Right lobe of liver (tissue), 6 donors: Measurements from ENCODE around the gene SEMA3B. TPM values are rescaled to one million over a fixed set of nuclear protein-coding genes. Genes with fewer than 3 reads are reported as not detected.
"Not testable (repeated sequence)": the region's sequence is repeated elsewhere in the genome, so short reads cannot be mapped to it uniquely, and the experiment has no call there.

Experiments
- ATAC-seq, 4 donors: fragments of 200-7000 bp; cut with Tn5 transposase; one replicate each; pipeline ENCODE4 v1.9.1; 2020; ENCODE audit warnings: mild to moderate bottlenecking in 4 of 4, moderate library complexity in 4 of 4
- DNase-seq, 3 donors: peaks; one replicate each; pipeline ENCODE4 v3.0.0-alpha.2; 2020
- H3K27ac ChIP-seq, 3 donors: fragments of 200-600 bp; one replicate each; pipeline ENCODE4 v1.8.0; 2022
- H3K27me3 ChIP-seq, 2 donors: fragments of 200-600 bp; one replicate each; pipeline ENCODE4 v1.8.0; 2022
- H3K36me3 ChIP-seq, 4 donors: fragments of 200-600 bp; sonication (generic) in 1 of 4; one replicate each; pipeline versions ENCODE4 v1.5.1 to v1.8.0; 2017 to 2022; ENCODE audit warnings: control low read depth in 1 of 4
- H3K4me1 ChIP-seq, 4 donors: fragments of 200-600 bp; sonication (generic) in 1 of 4; one replicate each; pipeline versions ENCODE4 v1.5.1 to v1.8.0; 2017 to 2022; ENCODE audit warnings: control low read depth in 1 of 4
- H3K4me3 ChIP-seq, 3 donors: fragments of 200-600 bp; one replicate each; pipeline ENCODE4 v1.8.0; 2022
- H3K9me3 ChIP-seq, 4 donors: fragments of 200-600 bp; sonication (generic) in 1 of 4; one replicate each; pipeline versions ENCODE4 v1.5.1 to v1.8.0; 2017 to 2022; ENCODE audit warnings: control low read depth in 1 of 4
- POLR2A ChIP-seq: fragments of 450-650 bp; IDR thresholded peaks from one replicate; pipeline ENCODE4 v1.6.1; 2017; ENCODE audit warnings: antibody characterized with exemption, mild to moderate bottlenecking
- WGBS: methylation state at CpG from one replicate; pipeline ENCODE4 v1.1.6; 2018; ENCODE audit warnings: low coverage, low lambda C conversion rate; ENCODE audit not compliant: insufficient coverage; ENCODE audit errors: missing lambda C conversion rate; 5-methylcytosine and 5-hydroxymethylcytosine counted together
- intact Hi-C, 2 donors: fragments of 100-400 bp; cut with DNase I; formaldehyde crosslinking; loops; one replicate each; pipeline versions ENCODE4 v1.11.2 to v1.14.1; 2022
- total RNA-seq, 6 experiments: library from RNA; depleted of rRNA in 2 of 6; stranded (reverse); fragments of >200 nt in 2 of 6; fragmentation: NEBNext Ultra II Directional in 3 of 6; extraction: Animal tissue kit (Norgen Biotek cat#: 25700) in 3 of 6; gene quantifications; one replicate each; pipeline versions ENCODE4 v1.1.0 to v1.2.4, GENCODE V29; 2016 to 2023
- TF ChIP-seq, protein P1 (sequence below), 4 donors: fragments of 200-600 bp in 3 of 4; fragments of 450-650 bp in 1 of 4; IDR thresholded peaks; one replicate each; pipeline versions ENCODE4 v1.5.1 to v1.8.0; 2016 to 2022; ENCODE audit warnings: antibody characterized with exemption in 4 of 4, mild to moderate bottlenecking in 2 of 4
- donor health status: DM: no; HTN: yes; CAD: no.
- donor health status: DM: no; HTN: no; CAD: no.
- donor health status: DM: no; HTN: no; CAD: no.
- donor health status: DM: no; HTN: yes; CAD: no.
- donor health status: DM: no; HTN: yes; CAD: no.

Gene SEMA3B
- total RNA-seq, 6 experiments from 2014 or later: 1.7 to 4.5 (median 2.6) TPM

DNA sequence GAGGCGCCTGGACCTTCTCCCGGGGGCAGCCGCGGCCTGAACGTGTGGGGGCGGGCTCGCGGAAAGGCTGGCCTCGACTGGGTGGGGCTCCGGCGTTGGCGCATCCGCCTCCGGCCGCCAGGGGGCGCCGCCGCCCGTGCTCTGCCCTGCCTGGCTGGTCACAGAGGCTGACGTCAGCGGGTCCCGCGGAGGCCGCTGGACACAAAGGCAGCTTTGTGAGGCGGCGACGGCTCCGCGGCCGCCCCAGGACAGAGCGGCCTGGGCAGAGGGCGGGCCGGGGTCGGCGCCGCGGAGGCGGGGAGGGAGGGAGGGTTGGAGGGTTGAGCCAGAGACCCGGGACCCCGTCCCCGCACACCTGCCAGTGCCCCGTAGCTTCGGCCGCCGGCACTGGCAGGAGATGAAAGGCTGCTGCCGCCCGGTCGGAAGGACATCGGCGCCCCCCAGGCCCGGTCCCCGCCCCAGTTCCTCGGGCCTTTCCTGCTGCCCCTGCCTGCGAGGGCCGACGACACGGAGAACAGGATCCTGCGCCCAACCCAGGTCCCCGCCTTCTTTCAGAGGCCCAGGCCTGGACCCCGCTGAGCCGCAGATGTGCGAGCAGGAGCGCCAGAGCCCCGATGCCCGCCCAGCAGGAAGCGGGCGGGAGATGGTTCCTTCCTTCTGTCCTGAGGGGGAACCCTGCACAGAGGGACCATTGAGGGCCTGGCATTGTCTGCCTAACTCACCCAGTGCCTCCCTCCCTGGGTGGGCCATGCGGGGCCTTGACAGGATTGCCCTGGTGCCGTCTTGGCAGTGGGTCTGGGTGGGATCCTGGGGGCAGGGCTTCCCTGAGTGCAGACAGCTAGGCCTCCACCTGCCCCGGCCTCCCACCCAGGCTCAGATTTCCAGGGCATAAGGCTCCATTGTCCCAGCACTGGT, 8.7 kb upstream of the SEMA3B start:
- TF ChIP-seq, protein P1, sequence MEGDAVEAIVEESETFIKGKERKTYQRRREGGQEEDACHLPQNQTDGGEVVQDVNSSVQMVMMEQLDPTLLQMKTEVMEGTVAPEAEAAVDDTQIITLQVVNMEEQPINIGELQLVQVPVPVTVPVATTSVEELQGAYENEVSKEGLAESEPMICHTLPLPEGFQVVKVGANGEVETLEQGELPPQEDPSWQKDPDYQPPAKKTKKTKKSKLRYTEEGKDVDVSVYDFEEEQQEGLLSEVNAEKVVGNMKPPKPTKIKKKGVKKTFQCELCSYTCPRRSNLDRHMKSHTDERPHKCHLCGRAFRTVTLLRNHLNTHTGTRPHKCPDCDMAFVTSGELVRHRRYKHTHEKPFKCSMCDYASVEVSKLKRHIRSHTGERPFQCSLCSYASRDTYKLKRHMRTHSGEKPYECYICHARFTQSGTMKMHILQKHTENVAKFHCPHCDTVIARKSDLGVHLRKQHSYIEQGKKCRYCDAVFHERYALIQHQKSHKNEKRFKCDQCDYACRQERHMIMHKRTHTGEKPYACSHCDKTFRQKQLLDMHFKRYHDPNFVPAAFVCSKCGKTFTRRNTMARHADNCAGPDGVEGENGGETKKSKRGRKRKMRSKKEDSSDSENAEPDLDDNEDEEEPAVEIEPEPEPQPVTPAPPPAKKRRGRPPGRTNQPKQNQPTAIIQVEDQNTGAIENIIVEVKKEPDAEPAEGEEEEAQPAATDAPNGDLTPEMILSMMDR (IDR thresholded peaks at IDR 0.05): peak; percentile 97 to 99 (median 98)
- TF ChIP-seq POLR2A: peak; percentile 69
- Histone ChIP-seq H3K36me3 (peaks cover 0 to 24% (median 18%) of the 10 kb centered on the region in 4 donors), H3K4me3 (peak overlapping the region; percentile 52 to 60 (median 56)), H3K9me3 (no peaks in the 10 kb centered on the region), H3K4me1 (peaks cover 0 to 13% (median 2%) of the 10 kb centered on the region in 4 donors), H3K27ac (peak overlapping the region; percentile 91 to 95 (median 95)), H3K27me3 (no peaks in the 10 kb centered on the region)
- WGBS: no CpG with 5 or more reads among the region's 70 CpGs
- ATAC-seq (peak; percentile 83 to 96 (median 90)), DNase-seq (peak; percentile 94 to 96 (median 95))
- intact Hi-C loops: loop anchor here in 1 of 2 donors (10.0 kb wide), 1 partner anchor 135 kb away; no protein-coding TSS in a partner anchor

DNA sequence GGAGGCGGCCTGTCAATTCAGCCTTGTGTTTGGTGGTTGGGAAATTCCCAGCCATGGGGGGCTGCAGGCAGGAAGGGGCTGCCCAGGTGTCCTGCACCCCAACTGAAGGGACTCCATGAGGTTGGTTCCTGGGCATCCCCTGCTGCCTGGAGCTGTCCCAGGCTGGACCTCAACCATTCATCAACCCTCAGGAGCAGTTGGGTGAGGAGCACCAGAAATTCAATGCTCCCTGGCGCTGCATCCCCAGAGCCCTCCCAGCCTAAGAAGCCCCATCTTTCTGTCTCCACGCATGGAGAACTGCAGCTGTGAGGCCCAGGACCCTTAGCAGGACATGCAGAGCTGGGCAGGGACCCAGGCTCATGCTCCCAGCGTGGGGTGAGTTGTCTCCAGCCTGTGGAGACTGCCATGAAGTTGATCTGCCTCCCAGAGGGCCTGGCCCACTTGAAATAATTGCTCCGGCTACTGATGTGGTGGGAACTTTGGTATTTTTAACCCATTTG, 8.0 kb upstream of the SEMA3B start:
- TF ChIP-seq POLR2A: no peak
- TF ChIP-seq, protein P1 (IDR thresholded peaks at IDR 0.05): no peak
- Histone ChIP-seq H3K36me3 (peaks cover 0 to 23% (median 17%) of the 10 kb centered on the region in 4 donors), H3K4me3 (no peak overlapping the region), H3K27ac (peak overlapping the region; percentile 91 to 95 (median 95)), H3K9me3 (no peaks in the 10 kb centered on the region), H3K27me3 (no peaks in the 10 kb centered on the region), H3K4me1 (peaks cover 0 to 10% (median 0%) of the 10 kb centered on the region in 4 donors)
- ATAC-seq (no peak), DNase-seq (no peak)
- intact Hi-C loops: loop anchor here in 1 of 2 donors (10.0 kb wide), 1 partner anchor 136 kb away; no protein-coding TSS in a partner anchor
- no CpG with 5 or more reads among the region's 5 CpGs for WGBS

- H3K27me3 ChIP-seq: no peaks in the 10 kb centered on the region
- TF ChIP-seq POLR2A: no peak
- TF ChIP-seq, protein P1 (IDR thresholded peaks at IDR 0.05): no peak
- H3K36me3 ChIP-seq: peaks cover 0 to 18% (median 13%) of the 10 kb centered on the region in 4 donors
- H3K4me1 ChIP-seq: peaks cover 0 to 10% (median 0%) of the 10 kb centered on the region in 4 donors
- intact Hi-C loops: loop anchor here in 1 of 2 donors (10.0 kb wide), 1 partner anchor 137 kb away; no protein-coding TSS in a partner anchor
- ATAC-seq (no peak), DNase-seq (no peak)
- H3K27ac ChIP-seq: no peak overlapping the region
- no peak overlapping the region for H3K4me3 ChIP-seq
- H3K9me3 ChIP-seq: no peaks in the 10 kb centered on the region
- WGBS: no CpG with 5 or more reads among the region's 2 CpGs
Observed at GRCh38 chr3:50261505-50261904, 7.4 kb upstream of the SEMA3B start.

DNA sequence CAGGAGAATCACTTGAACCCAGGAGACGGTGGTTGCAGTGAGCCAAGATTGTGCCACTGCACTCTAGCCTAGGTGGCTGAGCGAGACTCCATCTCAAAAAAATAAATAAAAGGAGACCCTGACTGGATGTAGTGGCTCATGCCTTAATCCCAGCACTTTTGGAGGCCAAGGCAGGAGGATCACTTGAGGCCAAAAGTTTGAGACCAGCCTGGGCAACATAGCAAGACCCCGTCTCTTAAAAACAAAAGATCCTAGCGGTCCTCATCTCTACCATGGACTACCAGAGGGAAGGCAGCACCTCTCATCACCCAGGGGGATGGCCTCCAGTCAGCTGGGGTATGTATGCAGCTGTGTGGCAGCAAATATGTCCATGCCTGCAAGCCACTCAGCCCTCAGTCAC, 6.7 kb upstream of the SEMA3B start:
- not testable (repeated sequence) for H3K4me3 ChIP-seq, H3K9me3 ChIP-seq, H3K27me3 ChIP-seq, ATAC-seq, H3K27ac ChIP-seq, DNase-seq
- Histone ChIP-seq H3K4me1 (peaks cover 0 to 16% (median 0%) of the 10 kb centered on the region in 4 donors), H3K36me3 (peaks cover 0 to 11% (median 7%) of the 10 kb centered on the region in 4 donors)
- 94% methylated on average over 2 of the region's 4 CpGs for WGBS
- intact Hi-C loops: loop anchor here in 1 of 2 donors (10.0 kb wide), 1 partner anchor 137 kb away; no protein-coding TSS in a partner anchor
